ENCODE data around the gene FAM163B.
"Not testable (repeated sequence)": the region's sequence is repeated elsewhere in the genome, so short reads cannot be mapped to it uniquely, and the experiment has no call there.

The FAM163B gene

GRCh38 chr9:133627341-133627740 lies 18.2 kb upstream of the FAM163B start:
- H3K4me1 ChIP-seq (ENCODE audit: control insufficient read depth, insufficient read depth, low read length), result no peaks in the 10 kb centered on the region
- peaks cover 42% of the 10 kb centered on the region for H3K27me3 ChIP-seq (ENCODE audit: control insufficient read depth, insufficient read depth, low read length)
- H3K4me3 ChIP-seq (ENCODE audit: low read length), result no peak overlapping the region
- H3K36me3 ChIP-seq (ENCODE audit: insufficient read depth, low read length), result no peaks in the 10 kb centered on the region
- no peak overlapping the region for H3K4me2 ChIP-seq (ENCODE audit: low read length)
- no peaks in the 10 kb centered on the region for H3K9me3 ChIP-seq (replicated peaks; ENCODE audit: low read length)
- no peak overlapping the region for H3K9ac ChIP-seq (ENCODE audit: low read depth, low read length)

GRCh38 chr9:133626008-133626407 lies 16.8 kb upstream of the FAM163B start:
- not testable (repeated sequence) for H3K36me3 ChIP-seq (ENCODE audit: insufficient read depth, low read length); H3K4me2 ChIP-seq (ENCODE audit: low read length); H3K4me3 ChIP-seq (ENCODE audit: low read length); H3K4me1 ChIP-seq (ENCODE audit: control insufficient read depth, insufficient read depth, low read length); H3K9ac ChIP-seq (ENCODE audit: low read depth, low read length); H3K9me3 ChIP-seq (replicated peaks; ENCODE audit: low read length)
- H3K27me3 ChIP-seq (ENCODE audit: control insufficient read depth, insufficient read depth, low read length), result peaks cover 46% of the 10 kb centered on the region

GRCh38 chr9:133622555-133622954 lies 13.4 kb upstream of the FAM163B start:
- Histone ChIP-seq H3K9me3 (replicated peaks; ENCODE audit: low read length) (no peaks in the 10 kb centered on the region), H3K9ac (ENCODE audit: low read depth, low read length) (no peak overlapping the region), H3K27me3 (ENCODE audit: control insufficient read depth, insufficient read depth, low read length) (peaks cover 60% of the 10 kb centered on the region), H3K4me1 (ENCODE audit: control insufficient read depth, insufficient read depth, low read length) (no peaks in the 10 kb centered on the region), H3K36me3 (ENCODE audit: insufficient read depth, low read length) (no peaks in the 10 kb centered on the region), H3K4me3 (ENCODE audit: low read length) (no peak overlapping the region), H3K4me2 (ENCODE audit: low read length) (no peak overlapping the region)

GRCh38 chr9:133621725-133622267 lies 12.6 kb upstream of the FAM163B start:
- Histone ChIP-seq H3K4me2 (ENCODE audit: low read length) (no peak overlapping the region), H3K4me1 (ENCODE audit: control insufficient read depth, insufficient read depth, low read length) (no peaks in the 10 kb centered on the region), H3K4me3 (ENCODE audit: low read length) (no peak overlapping the region), H3K9me3 (replicated peaks; ENCODE audit: low read length) (no peaks in the 10 kb centered on the region), H3K27me3 (ENCODE audit: control insufficient read depth, insufficient read depth, low read length) (peaks cover 63% of the 10 kb centered on the region), H3K9ac (ENCODE audit: low read depth, low read length) (no peak overlapping the region), H3K36me3 (ENCODE audit: insufficient read depth, low read length) (no peaks in the 10 kb centered on the region)

- Histone ChIP-seq H3K9ac (ENCODE audit: low read depth, low read length) (no peak overlapping the region), H3K9me3 (replicated peaks; ENCODE audit: low read length) (no peaks in the 10 kb centered on the region), H3K4me3 (ENCODE audit: low read length) (no peak overlapping the region), H3K4me2 (ENCODE audit: low read length) (no peak overlapping the region), H3K27me3 (ENCODE audit: control insufficient read depth, insufficient read depth, low read length) (peaks cover 78% of the 10 kb centered on the region), H3K36me3 (ENCODE audit: insufficient read depth, low read length) (no peaks in the 10 kb centered on the region), H3K4me1 (ENCODE audit: control insufficient read depth, insufficient read depth, low read length) (no peaks in the 10 kb centered on the region)
Observed at GRCh38 chr9:133619791-133620190, 10.6 kb upstream of the FAM163B start.

- no peak overlapping the region for H3K9ac ChIP-seq (ENCODE audit: low read depth, low read length)
- no peak overlapping the region for H3K4me2 ChIP-seq (ENCODE audit: low read length)
- H3K4me1 ChIP-seq (ENCODE audit: control insufficient read depth, insufficient read depth, low read length), result no peaks in the 10 kb centered on the region
- peaks cover 84% of the 10 kb centered on the region for H3K27me3 ChIP-seq (ENCODE audit: control insufficient read depth, insufficient read depth, low read length)
- H3K4me3 ChIP-seq (ENCODE audit: low read length), result no peak overlapping the region
- no peaks in the 10 kb centered on the region for H3K9me3 ChIP-seq (replicated peaks; ENCODE audit: low read length)
- no peaks in the 10 kb centered on the region for H3K36me3 ChIP-seq (ENCODE audit: insufficient read depth, low read length)
Observed at GRCh38 chr9:133618726-133619125, 9.5 kb upstream of the FAM163B start.

GRCh38 chr9:133616643-133617405 lies 7.6 kb upstream of the FAM163B start:
- Histone ChIP-seq H3K9ac (ENCODE audit: low read depth, low read length) (no peak overlapping the region), H3K4me3 (ENCODE audit: low read length) (no peak overlapping the region), H3K27me3 (ENCODE audit: control insufficient read depth, insufficient read depth, low read length) (peaks cover 93% of the 10 kb centered on the region), H3K9me3 (replicated peaks; ENCODE audit: low read length) (no peaks in the 10 kb centered on the region), H3K4me1 (ENCODE audit: control insufficient read depth, insufficient read depth, low read length) (no peaks in the 10 kb centered on the region), H3K4me2 (ENCODE audit: low read length) (no peak overlapping the region), H3K36me3 (ENCODE audit: insufficient read depth, low read length) (no peaks in the 10 kb centered on the region)

- Histone ChIP-seq H3K36me3 (ENCODE audit: insufficient read depth, low read length) (no peaks in the 10 kb centered on the region), H3K4me2 (ENCODE audit: low read length) (no peak overlapping the region), H3K4me3 (ENCODE audit: low read length) (no peak overlapping the region), H3K9me3 (replicated peaks; ENCODE audit: low read length) (no peaks in the 10 kb centered on the region), H3K27me3 (ENCODE audit: control insufficient read depth, insufficient read depth, low read length) (peaks cover 96% of the 10 kb centered on the region), H3K9ac (ENCODE audit: low read depth, low read length) (no peak overlapping the region), H3K4me1 (ENCODE audit: control insufficient read depth, insufficient read depth, low read length) (no peaks in the 10 kb centered on the region)
Observed at GRCh38 chr9:133615606-133616188, 6.5 kb upstream of the FAM163B start.

- Histone ChIP-seq H3K4me2 (ENCODE audit: low read length) (no peak overlapping the region), H3K27me3 (ENCODE audit: control insufficient read depth, insufficient read depth, low read length) (peaks cover 98% of the 10 kb centered on the region), H3K4me3 (ENCODE audit: low read length) (no peak overlapping the region), H3K36me3 (ENCODE audit: insufficient read depth, low read length) (no peaks in the 10 kb centered on the region), H3K4me1 (ENCODE audit: control insufficient read depth, insufficient read depth, low read length) (no peaks in the 10 kb centered on the region), H3K9ac (ENCODE audit: low read depth, low read length) (no peak overlapping the region), H3K9me3 (replicated peaks; ENCODE audit: low read length) (no peaks in the 10 kb centered on the region)
Observed at GRCh38 chr9:133615186-133615585, 6.0 kb upstream of the FAM163B start.

- no peaks in the 10 kb centered on the region for H3K4me1 ChIP-seq (ENCODE audit: control insufficient read depth, insufficient read depth, low read length)
- H3K27me3 ChIP-seq (ENCODE audit: control insufficient read depth, insufficient read depth, low read length), result peaks cover 96% of the 10 kb centered on the region
- H3K4me2 ChIP-seq (ENCODE audit: low read length), result no peak overlapping the region
- no peak overlapping the region for H3K4me3 ChIP-seq (ENCODE audit: low read length)
- H3K36me3 ChIP-seq (ENCODE audit: insufficient read depth, low read length), result no peaks in the 10 kb centered on the region
- H3K9me3 ChIP-seq (replicated peaks; ENCODE audit: low read length), result no peaks in the 10 kb centered on the region
- no peak overlapping the region for H3K9ac ChIP-seq (ENCODE audit: low read depth, low read length)
Observed at GRCh38 chr9:133614678-133615077, 5.5 kb upstream of the FAM163B start.

- no peaks in the 10 kb centered on the region for H3K36me3 ChIP-seq (ENCODE audit: insufficient read depth, low read length)
- no peaks in the 10 kb centered on the region for H3K9me3 ChIP-seq (replicated peaks; ENCODE audit: low read length)
- H3K4me2 ChIP-seq (ENCODE audit: low read length), result no peak overlapping the region
- no peak overlapping the region for H3K9ac ChIP-seq (ENCODE audit: low read depth, low read length)
- H3K4me3 ChIP-seq (ENCODE audit: low read length), result no peak overlapping the region
- H3K27me3 ChIP-seq (ENCODE audit: control insufficient read depth, insufficient read depth, low read length), result peaks cover 96% of the 10 kb centered on the region
- no peaks in the 10 kb centered on the region for H3K4me1 ChIP-seq (ENCODE audit: control insufficient read depth, insufficient read depth, low read length)
Observed at GRCh38 chr9:133614056-133614455, 4.9 kb upstream of the FAM163B start.

GRCh38 chr9:133613432-133613831 lies 4.2 kb upstream of the FAM163B start:
- no peak overlapping the region for H3K4me2 ChIP-seq (ENCODE audit: low read length)
- H3K9me3 ChIP-seq (replicated peaks; ENCODE audit: low read length), result no peaks in the 10 kb centered on the region
- H3K4me3 ChIP-seq (ENCODE audit: low read length), result no peak overlapping the region
- H3K4me1 ChIP-seq (ENCODE audit: control insufficient read depth, insufficient read depth, low read length), result no peaks in the 10 kb centered on the region
- no peaks in the 10 kb centered on the region for H3K36me3 ChIP-seq (ENCODE audit: insufficient read depth, low read length)
- no peak overlapping the region for H3K9ac ChIP-seq (ENCODE audit: low read depth, low read length)
- H3K27me3 ChIP-seq (ENCODE audit: control insufficient read depth, insufficient read depth, low read length), result peaks cover 96% of the 10 kb centered on the region

Data from skeletal muscle satellite cell (primary cell).